Body of pancreas (tissue), 4 donors: ENCODE data around the gene IFITM1.

Experiments used
- POLR2A ChIP-seq, 3 donors: fragments of 450-650 bp; IDR thresholded peaks; one replicate each; pipeline ENCODE4 v1.6.1; 2016; ENCODE audit warnings: antibody characterized with exemption in 3 of 3, mild to moderate bottlenecking in 2 of 3
- TF ChIP-seq, protein P1 (sequence below), 7 experiments: fragments of 450-650 bp in 4 of 7; fragments of 200-600 bp in 3 of 7; sonication (generic) in 3 of 7; IDR thresholded peaks; one replicate each; pipeline ENCODE4 v1.5.1; 2016 to 2019; ENCODE audit warnings: antibody characterized with exemption in 7 of 7

DNA sequence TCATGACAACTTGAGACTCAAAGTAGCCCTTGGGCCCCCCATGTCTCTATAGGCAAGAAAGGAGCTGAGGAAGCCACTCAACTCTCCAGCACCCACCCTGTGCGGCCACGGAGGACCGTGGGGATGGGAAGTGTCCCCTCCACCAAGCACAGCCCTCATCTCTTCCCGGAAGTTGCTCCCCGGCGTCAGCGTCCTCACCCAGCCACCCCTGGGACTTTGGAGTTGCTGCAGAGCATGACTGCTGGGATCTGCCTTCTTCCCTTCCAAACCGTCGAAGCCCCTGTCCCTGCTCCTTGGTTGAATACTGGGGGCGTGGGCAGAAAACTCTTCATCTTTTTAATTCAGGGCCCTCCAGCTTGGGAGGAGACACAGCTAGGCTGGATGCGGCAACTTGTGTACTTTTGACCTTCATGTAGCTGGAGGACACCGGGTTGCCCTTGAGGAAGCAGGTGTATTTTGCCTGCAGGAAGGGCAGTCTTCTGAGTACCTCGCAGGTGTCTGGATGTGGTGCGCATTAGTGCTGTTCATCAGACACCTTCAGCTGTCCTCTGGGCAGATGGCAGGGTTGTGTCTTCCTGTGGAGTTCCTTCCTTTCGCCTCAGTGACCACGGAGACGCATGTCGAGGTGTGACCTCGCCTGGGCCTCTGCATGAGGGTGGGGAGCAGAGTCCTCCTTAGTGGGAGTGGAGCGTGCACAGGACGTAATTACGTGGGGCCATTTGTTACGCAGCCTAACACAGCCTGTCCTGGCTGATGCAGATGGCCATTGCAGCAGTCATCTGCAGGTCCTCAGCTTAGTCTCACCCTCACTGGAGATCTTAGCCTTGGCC, 19.0 kb downstream of the IFITM1 start:
- TF ChIP-seq, protein P1, sequence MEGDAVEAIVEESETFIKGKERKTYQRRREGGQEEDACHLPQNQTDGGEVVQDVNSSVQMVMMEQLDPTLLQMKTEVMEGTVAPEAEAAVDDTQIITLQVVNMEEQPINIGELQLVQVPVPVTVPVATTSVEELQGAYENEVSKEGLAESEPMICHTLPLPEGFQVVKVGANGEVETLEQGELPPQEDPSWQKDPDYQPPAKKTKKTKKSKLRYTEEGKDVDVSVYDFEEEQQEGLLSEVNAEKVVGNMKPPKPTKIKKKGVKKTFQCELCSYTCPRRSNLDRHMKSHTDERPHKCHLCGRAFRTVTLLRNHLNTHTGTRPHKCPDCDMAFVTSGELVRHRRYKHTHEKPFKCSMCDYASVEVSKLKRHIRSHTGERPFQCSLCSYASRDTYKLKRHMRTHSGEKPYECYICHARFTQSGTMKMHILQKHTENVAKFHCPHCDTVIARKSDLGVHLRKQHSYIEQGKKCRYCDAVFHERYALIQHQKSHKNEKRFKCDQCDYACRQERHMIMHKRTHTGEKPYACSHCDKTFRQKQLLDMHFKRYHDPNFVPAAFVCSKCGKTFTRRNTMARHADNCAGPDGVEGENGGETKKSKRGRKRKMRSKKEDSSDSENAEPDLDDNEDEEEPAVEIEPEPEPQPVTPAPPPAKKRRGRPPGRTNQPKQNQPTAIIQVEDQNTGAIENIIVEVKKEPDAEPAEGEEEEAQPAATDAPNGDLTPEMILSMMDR (IDR thresholded peaks at IDR 0.05), result no peak
- no peak for TF ChIP-seq POLR2A (IDR thresholded peaks at IDR 0.05)
